ENCODE results near the gene ZNF362. TPM values are rescaled to one million over a fixed set of nuclear protein-coding genes. Genes with fewer than 3 reads are reported as not detected.

ZNF362 gene
- total RNA-seq, 1 donor from 2014 or later, result 69.8 TPM

DNA sequence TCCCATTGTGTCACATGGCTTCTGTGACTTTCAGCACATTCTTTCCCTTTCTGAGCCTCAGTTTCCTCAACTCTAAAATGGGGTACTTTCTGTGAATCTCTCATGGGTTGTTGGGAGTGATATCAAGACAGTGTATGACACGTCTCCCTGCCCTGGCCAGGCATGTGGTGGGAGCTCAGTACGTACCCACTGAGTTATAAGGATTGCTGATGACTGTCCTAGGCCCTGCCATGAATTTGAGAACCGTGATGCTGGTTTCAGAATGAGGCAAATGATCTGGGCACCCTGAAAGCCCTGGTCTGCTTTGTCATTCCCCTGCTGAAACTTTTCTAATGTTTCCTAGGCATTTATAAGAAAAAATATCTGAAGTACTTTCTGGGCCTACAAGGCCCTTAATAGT, 3.6 kb downstream of the ZNF362 start:
- H3K4me1 Mint-ChIP-seq (ENCODE audit: low read depth, unreplicated experiment), result peaks cover 32% of the 10 kb centered on the region
- no peak overlapping the region for H3K27ac Mint-ChIP-seq (ENCODE audit: unreplicated experiment)
- no peak for DNase-seq
- peaks cover 12% of the 10 kb centered on the region for H3K27me3 Mint-ChIP-seq (ENCODE audit: unreplicated experiment)
- TF ChIP-seq, protein P1, sequence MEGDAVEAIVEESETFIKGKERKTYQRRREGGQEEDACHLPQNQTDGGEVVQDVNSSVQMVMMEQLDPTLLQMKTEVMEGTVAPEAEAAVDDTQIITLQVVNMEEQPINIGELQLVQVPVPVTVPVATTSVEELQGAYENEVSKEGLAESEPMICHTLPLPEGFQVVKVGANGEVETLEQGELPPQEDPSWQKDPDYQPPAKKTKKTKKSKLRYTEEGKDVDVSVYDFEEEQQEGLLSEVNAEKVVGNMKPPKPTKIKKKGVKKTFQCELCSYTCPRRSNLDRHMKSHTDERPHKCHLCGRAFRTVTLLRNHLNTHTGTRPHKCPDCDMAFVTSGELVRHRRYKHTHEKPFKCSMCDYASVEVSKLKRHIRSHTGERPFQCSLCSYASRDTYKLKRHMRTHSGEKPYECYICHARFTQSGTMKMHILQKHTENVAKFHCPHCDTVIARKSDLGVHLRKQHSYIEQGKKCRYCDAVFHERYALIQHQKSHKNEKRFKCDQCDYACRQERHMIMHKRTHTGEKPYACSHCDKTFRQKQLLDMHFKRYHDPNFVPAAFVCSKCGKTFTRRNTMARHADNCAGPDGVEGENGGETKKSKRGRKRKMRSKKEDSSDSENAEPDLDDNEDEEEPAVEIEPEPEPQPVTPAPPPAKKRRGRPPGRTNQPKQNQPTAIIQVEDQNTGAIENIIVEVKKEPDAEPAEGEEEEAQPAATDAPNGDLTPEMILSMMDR (IDR thresholded peaks at IDR 0.05; ENCODE audit: partially characterized antibody, unreplicated experiment), result no peak
- H3K4me3 Mint-ChIP-seq (ENCODE audit: unreplicated experiment), result no peak overlapping the region
- H3K9me3 Mint-ChIP-seq (ENCODE audit: unreplicated experiment), result peaks cover 4% of the 10 kb centered on the region
- H3K36me3 Mint-ChIP-seq (ENCODE audit: unreplicated experiment), result no peaks in the 10 kb centered on the region

- Mint-ChIP-seq H3K27me3 (ENCODE audit: unreplicated experiment) (peaks cover 12% of the 10 kb centered on the region), H3K9me3 (ENCODE audit: unreplicated experiment) (peaks cover 4% of the 10 kb centered on the region), H3K4me1 (ENCODE audit: low read depth, unreplicated experiment) (peaks cover 32% of the 10 kb centered on the region), H3K27ac (ENCODE audit: unreplicated experiment) (no peak overlapping the region), H3K36me3 (ENCODE audit: unreplicated experiment) (no peaks in the 10 kb centered on the region), H3K4me3 (ENCODE audit: unreplicated experiment) (peak overlapping the region; percentile 22)
- TF ChIP-seq, protein P1 (IDR thresholded peaks at IDR 0.05; ENCODE audit: partially characterized antibody, unreplicated experiment), result no peak
- no peak for DNase-seq
These were observed 4.1 kb downstream of the ZNF362 start for GRCh38 chr1:33260439-33260838.

- Mint-ChIP-seq H3K36me3 (ENCODE audit: unreplicated experiment) (no peaks in the 10 kb centered on the region), H3K27ac (ENCODE audit: unreplicated experiment) (no peak overlapping the region), H3K4me3 (ENCODE audit: unreplicated experiment) (no peak overlapping the region), H3K9me3 (ENCODE audit: unreplicated experiment) (peaks cover 4% of the 10 kb centered on the region), H3K4me1 (ENCODE audit: low read depth, unreplicated experiment) (peaks cover 34% of the 10 kb centered on the region), H3K27me3 (ENCODE audit: unreplicated experiment) (peaks cover 12% of the 10 kb centered on the region)
- TF ChIP-seq, protein P1 (IDR thresholded peaks at IDR 0.05; ENCODE audit: partially characterized antibody, unreplicated experiment), result no peak
- no peak for DNase-seq
These were observed 5.1 kb downstream of the ZNF362 start for GRCh38 chr1:33261344-33261743.

- TF ChIP-seq, protein P1 (IDR thresholded peaks at IDR 0.05; ENCODE audit: partially characterized antibody, unreplicated experiment), result no peak
- H3K27ac Mint-ChIP-seq (ENCODE audit: unreplicated experiment), result no peak overlapping the region
- no peak overlapping the region for H3K4me3 Mint-ChIP-seq (ENCODE audit: unreplicated experiment)
- no peak for DNase-seq
- H3K27me3 Mint-ChIP-seq (ENCODE audit: unreplicated experiment), result peaks cover 6% of the 10 kb centered on the region
- H3K4me1 Mint-ChIP-seq (ENCODE audit: low read depth, unreplicated experiment), result peaks cover 45% of the 10 kb centered on the region
- no peaks in the 10 kb centered on the region for H3K36me3 Mint-ChIP-seq (ENCODE audit: unreplicated experiment)
- peaks cover 2% of the 10 kb centered on the region for H3K9me3 Mint-ChIP-seq (ENCODE audit: unreplicated experiment)
These were observed 7.7 kb downstream of the ZNF362 start for GRCh38 chr1:33263890-33264504.

- Mint-ChIP-seq H3K9me3 (ENCODE audit: unreplicated experiment) (peaks cover 5% of the 10 kb centered on the region), H3K27me3 (ENCODE audit: unreplicated experiment) (peaks cover 7% of the 10 kb centered on the region), H3K36me3 (ENCODE audit: unreplicated experiment) (no peaks in the 10 kb centered on the region), H3K27ac (ENCODE audit: unreplicated experiment) (peak overlapping the region; percentile 66), H3K4me3 (ENCODE audit: unreplicated experiment) (no peak overlapping the region), H3K4me1 (ENCODE audit: low read depth, unreplicated experiment) (peaks cover 42% of the 10 kb centered on the region)
- TF ChIP-seq, protein P1 (IDR thresholded peaks at IDR 0.05; ENCODE audit: partially characterized antibody, unreplicated experiment), result no peak
- DNase-seq, result no peak
These were observed 9.7 kb downstream of the ZNF362 start for GRCh38 chr1:33265780-33266605.

Measured in glutamatergic neuron (in vitro differentiated cells).